ENCODE results near the gene YBX2.

DNA sequence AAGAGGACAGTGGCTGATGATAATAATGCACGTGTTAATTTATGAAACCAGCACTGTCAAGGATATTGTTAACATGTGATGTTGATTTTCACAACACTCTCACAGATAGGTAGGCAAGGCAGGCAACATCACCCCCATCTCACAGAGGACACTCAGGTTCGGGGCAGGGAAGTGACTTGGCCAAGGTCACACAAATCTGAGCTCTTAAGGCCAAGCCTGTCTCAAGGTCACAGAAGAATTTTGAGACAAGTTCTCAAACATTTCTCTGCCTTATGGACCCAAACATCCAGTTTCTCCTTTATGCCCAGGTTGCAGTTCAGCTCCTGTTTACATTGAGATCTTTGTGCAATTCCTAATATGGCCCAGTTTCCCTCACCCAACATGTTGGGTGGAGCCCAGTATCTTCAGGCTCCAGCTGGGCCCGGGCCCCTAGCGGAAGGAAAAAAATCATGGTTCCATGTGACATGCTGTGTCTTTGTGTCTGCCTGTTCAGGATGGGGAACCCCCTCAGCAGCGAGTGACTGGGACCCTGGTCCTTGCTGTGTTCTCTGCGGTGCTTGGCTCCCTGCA, 11.6 kb downstream of the YBX2 start:
- TF ChIP-seq POLR2A (IDR thresholded peaks at IDR 0.05; ENCODE audit: low read length) (peak; percentile 68), GATA1 (IDR thresholded peaks at IDR 0.05; ENCODE audit: low read depth, low read length) (no peak)
